ENCODE results near the gene TUBG1. TPM values are rescaled to one million over a fixed set of nuclear protein-coding genes. Genes with fewer than 3 reads are reported as not detected.

Gene TUBG1
- total RNA-seq, 1 donor from 2014 or later = 29.2 TPM

DNA sequence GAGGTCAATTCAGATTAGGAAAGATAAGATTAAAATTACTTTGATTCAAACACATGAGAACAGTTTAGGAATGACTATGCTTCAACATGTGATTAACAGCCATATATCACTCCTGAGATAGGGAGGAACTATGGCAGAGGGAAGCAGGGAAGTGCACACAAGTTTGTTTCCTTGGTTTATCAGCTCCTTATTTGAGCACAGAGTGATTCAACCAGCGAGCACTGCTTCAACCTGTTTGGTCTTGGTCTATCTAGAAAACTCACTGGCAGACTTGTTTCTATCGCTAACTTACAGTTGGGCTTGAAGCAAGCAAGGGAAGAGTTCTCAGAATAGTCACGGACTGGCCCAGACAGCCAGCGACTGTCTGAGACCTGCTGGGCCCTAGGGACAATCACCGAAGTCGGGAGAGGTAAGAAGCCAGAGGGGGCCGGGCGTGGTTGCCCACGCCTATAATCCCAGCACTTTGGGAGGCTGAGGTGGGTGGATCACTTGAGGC is 23.5 kb downstream of the TUBG1 start:
- intact Hi-C loops (cut with DNase I) = no loop called here
- Histone ChIP-seq H3K36me3 (no peaks in the 10 kb centered on the region), H3K27ac (no peak overlapping the region), H3K27me3 (no peaks in the 10 kb centered on the region), H3K4me1 (no peaks in the 10 kb centered on the region), H3K4me3 (no peak overlapping the region), H3K9me3 (no peaks in the 10 kb centered on the region)
- DNase-seq (no peak), ATAC-seq (no peak)
- TF ChIP-seq, protein P1, sequence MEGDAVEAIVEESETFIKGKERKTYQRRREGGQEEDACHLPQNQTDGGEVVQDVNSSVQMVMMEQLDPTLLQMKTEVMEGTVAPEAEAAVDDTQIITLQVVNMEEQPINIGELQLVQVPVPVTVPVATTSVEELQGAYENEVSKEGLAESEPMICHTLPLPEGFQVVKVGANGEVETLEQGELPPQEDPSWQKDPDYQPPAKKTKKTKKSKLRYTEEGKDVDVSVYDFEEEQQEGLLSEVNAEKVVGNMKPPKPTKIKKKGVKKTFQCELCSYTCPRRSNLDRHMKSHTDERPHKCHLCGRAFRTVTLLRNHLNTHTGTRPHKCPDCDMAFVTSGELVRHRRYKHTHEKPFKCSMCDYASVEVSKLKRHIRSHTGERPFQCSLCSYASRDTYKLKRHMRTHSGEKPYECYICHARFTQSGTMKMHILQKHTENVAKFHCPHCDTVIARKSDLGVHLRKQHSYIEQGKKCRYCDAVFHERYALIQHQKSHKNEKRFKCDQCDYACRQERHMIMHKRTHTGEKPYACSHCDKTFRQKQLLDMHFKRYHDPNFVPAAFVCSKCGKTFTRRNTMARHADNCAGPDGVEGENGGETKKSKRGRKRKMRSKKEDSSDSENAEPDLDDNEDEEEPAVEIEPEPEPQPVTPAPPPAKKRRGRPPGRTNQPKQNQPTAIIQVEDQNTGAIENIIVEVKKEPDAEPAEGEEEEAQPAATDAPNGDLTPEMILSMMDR (IDR thresholded peaks at IDR 0.05) = no peak

DNA sequence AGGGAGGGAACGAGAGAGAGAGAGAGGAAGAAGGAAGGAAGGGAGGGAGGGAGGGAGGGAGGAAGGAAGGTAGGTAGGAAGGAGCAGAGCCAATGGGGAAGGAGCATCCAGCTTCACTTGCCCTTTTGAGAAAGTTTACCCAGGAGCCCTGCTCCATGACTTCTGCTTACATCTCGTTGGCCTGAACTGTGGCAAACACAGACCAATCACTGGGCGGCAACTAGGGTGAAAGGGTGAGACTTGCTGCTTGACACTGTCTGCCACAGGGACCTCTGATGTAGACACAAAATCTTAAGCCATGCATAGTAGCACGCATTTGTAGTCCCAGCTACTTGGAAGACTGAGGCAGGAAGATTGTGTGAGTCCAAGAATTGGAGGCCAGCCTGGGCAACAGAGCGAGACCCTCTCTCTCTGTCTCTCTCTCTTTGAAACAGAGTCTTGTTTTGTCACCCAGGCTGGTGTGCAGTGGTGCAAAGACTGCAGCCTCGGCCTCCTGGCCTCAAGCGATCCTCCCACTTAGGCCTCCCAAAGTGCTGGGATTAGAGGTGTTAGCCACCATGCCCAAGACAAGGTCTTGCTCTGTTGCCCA is 30.1 kb downstream of the TUBG1 start:
- intact Hi-C loops (cut with DNase I) = no loop called here
- Histone ChIP-seq H3K4me1 (no peaks in the 10 kb centered on the region), H3K36me3 (no peaks in the 10 kb centered on the region), H3K27ac (no peak overlapping the region), H3K9me3 (no peaks in the 10 kb centered on the region), H3K27me3 (no peaks in the 10 kb centered on the region), H3K4me3 (no peak overlapping the region)
- DNase-seq (no peak), ATAC-seq (no peak)
- TF ChIP-seq, protein P1 (IDR thresholded peaks at IDR 0.05) = no peak

DNA sequence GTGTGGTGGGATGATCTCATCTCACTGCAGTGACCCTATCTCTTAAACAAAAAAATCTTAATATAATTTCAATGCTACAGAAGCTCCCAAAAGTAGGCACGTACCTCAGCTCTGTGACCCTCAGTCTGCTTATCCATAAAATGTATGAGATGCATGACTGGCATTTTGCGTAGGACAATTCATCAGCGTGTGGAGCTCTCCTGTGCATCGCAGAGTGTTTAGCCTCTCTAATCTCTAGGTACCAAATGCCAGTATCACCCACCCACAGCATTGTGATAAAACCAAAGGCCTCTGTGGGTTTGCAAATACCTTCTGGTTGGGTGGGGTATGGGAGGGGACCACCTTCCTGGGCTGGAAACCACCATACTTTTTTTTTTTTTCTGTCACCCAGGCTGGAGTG is 30.6 kb downstream of the TUBG1 start:
- no peaks in the 10 kb centered on the region for H3K4me1 ChIP-seq
- H3K27me3 ChIP-seq = no peaks in the 10 kb centered on the region
- no peak overlapping the region for H3K4me3 ChIP-seq
- TF ChIP-seq, protein P1 (IDR thresholded peaks at IDR 0.05) = no peak
- intact Hi-C loops (cut with DNase I) = no loop called here
- H3K27ac ChIP-seq = no peak overlapping the region
- DNase-seq = no peak
- no peaks in the 10 kb centered on the region for H3K9me3 ChIP-seq
- H3K36me3 ChIP-seq = no peaks in the 10 kb centered on the region
- no peak for ATAC-seq

DNA sequence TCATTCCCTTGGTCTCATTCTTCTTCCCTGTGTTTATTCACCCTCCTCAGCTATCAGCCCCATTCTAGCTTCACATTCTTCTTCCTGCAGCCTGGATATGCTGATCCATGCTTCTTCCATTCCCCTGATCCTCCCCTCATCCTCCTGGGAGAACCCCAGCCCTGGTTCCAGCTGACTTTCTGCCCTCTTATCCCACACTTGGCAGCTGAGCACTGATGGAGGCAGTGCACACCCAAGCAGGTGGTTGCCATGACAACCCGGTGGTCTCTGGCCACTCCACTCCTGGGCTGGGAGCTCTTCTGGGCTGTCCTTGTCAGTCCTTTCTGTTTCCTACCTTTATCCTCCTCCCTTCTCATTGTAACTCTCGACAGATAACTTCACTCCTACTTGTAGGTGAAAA is 32.9 kb downstream of the TUBG1 start:
- H3K9me3 ChIP-seq = no peaks in the 10 kb centered on the region
- TF ChIP-seq, protein P1 (IDR thresholded peaks at IDR 0.05) = no peak
- no peaks in the 10 kb centered on the region for H3K4me1 ChIP-seq
- H3K4me3 ChIP-seq = no peak overlapping the region
- intact Hi-C loops (cut with DNase I) = no loop called here
- ATAC-seq (no peak), DNase-seq (no peak)
- no peaks in the 10 kb centered on the region for H3K36me3 ChIP-seq
- H3K27me3 ChIP-seq = no peaks in the 10 kb centered on the region
- no peak overlapping the region for H3K27ac ChIP-seq

DNA sequence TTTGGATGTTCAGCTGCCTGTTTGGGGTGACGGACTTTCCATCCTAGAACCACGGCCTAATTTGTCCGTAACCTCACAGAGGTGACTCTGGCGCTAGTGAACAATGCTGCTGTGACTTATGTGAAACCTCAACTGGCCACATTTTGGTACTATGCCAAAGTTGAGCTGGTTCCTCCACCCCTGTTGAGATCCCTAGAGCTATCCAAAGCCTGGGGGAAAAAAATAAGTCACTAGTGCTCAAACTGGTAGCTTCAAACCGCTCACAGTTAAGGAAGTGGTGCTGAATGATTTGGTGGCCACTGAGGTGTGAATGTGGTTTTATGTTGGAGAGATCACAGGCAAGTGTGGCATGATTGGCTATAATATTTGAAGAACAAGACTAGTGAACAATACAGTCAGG is 38.3 kb downstream of the TUBG1 start:
- no peak for DNase-seq
- Histone ChIP-seq H3K4me3 (no peak overlapping the region), H3K27me3 (no peaks in the 10 kb centered on the region), H3K36me3 (no peaks in the 10 kb centered on the region), H3K4me1 (no peaks in the 10 kb centered on the region), H3K9me3 (no peaks in the 10 kb centered on the region), H3K27ac (no peak overlapping the region)
- intact Hi-C loops (cut with DNase I) = no loop called here
- TF ChIP-seq, protein P1 (IDR thresholded peaks at IDR 0.05) = no peak
- no peak for ATAC-seq

DNA sequence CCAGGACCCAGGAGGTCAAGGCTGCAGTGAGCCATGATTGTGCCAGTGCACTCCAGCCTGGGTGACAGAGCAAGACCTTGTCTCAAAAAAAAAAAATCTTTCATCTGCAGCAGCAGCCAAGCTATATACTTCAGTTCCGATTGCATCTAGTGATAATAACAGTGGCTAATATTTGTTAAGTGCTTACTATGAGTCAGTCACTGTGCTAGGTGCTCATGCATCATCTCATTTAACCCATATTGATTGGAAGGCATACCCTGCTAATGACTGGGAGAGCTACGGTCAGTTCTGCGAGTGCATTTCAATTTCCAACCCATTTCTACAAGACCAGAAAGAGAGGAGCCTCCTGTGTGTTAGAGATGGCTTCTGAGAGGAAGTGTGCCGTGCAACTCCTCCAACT is 41.9 kb downstream of the TUBG1 start:
- TF ChIP-seq, protein P1 (IDR thresholded peaks at IDR 0.05) = no peak
- intact Hi-C loops (cut with DNase I) = no loop called here
- H3K9me3 ChIP-seq = no peaks in the 10 kb centered on the region
- no peaks in the 10 kb centered on the region for H3K36me3 ChIP-seq
- ATAC-seq (no peak), DNase-seq (no peak)
- no peaks in the 10 kb centered on the region for H3K27me3 ChIP-seq
- H3K27ac ChIP-seq = no peak overlapping the region
- H3K4me1 ChIP-seq = peaks cover 10% of the 10 kb centered on the region
- no peak overlapping the region for H3K4me3 ChIP-seq
